HepG2 (cell line): ENCODE results near the gene PRSS48. TPM values are rescaled to one million over a fixed set of nuclear protein-coding genes. Genes with fewer than 3 reads are reported as not detected.

Source experiments
- AHR ChIP-seq: IDR thresholded peaks from 2 replicates; pipeline ENCODE4 v1.6.1; 2018; ENCODE audit warnings: missing genetic modification reagents, missing compliant biosample characterization
- KLF12 ChIP-seq: sonication (generic); formaldehyde crosslinking; IDR thresholded peaks from 2 replicates; pipeline ENCODE4 v1.4.0; 2020; ENCODE audit warnings: missing genetic modification reagents, borderline replicate concordance
- KLF16 ChIP-seq, 2 experiments: sonication (generic) in 1 of 2; formaldehyde crosslinking in 1 of 2; IDR thresholded peaks; 2 replicates each; pipeline versions ENCODE4 v1.6.1 to v1.8.0; 2016 to 2023; ENCODE audit warnings: missing genetic modification reagents in 2 of 2, missing compliant biosample characterization in 1 of 2
- MEIS2 ChIP-seq: sonication (generic); formaldehyde crosslinking; IDR thresholded peaks from 2 replicates; pipeline ENCODE4 v1.9.0; 2021; ENCODE audit warnings: mild to moderate bottlenecking, missing genetic modification reagents
- NFE2L2 ChIP-seq: fragments of 150-350 bp; IDR thresholded peaks from 2 replicates; pipeline ENCODE4 v1.6.1; 2014; ENCODE audit warnings: low read length
- PRDM4 ChIP-seq: sonication (generic); formaldehyde crosslinking; IDR thresholded peaks from 2 replicates; pipeline ENCODE4 v1.9.0; 2021; ENCODE audit warnings: missing genetic modification reagents, borderline replicate concordance
- SP2 ChIP-seq: sonication (generic); formaldehyde crosslinking; IDR thresholded peaks from 2 replicates; pipeline ENCODE4 v1.5.1; 2020; ENCODE audit warnings: mild to moderate bottlenecking, missing genetic modification reagents
- THYN1 ChIP-seq: sonication (generic); formaldehyde crosslinking; IDR thresholded peaks from 2 replicates; pipeline ENCODE4 v1.8.1; 2023; ENCODE audit warnings: low read depth, mild to moderate bottlenecking, moderate library complexity, missing genetic modification reagents, borderline replicate concordance
- ZBTB3 ChIP-seq: sonication (generic); formaldehyde crosslinking; IDR thresholded peaks from 2 replicates; pipeline ENCODE4 v1.4.0; 2020; ENCODE audit warnings: low read depth, mild to moderate bottlenecking, moderate library complexity, missing genetic modification reagents, borderline replicate concordance
- ZBTB38 ChIP-seq: sonication (generic); formaldehyde crosslinking; IDR thresholded peaks from 2 replicates; pipeline ENCODE4 v1.5.1; 2020; ENCODE audit warnings: mild to moderate bottlenecking, missing genetic modification reagents
- ZFP82 ChIP-seq: sonication (generic); formaldehyde crosslinking; IDR thresholded peaks from 2 replicates; pipeline ENCODE4 v1.5.1; 2020; ENCODE audit warnings: mild to moderate bottlenecking, missing genetic modification reagents, borderline replicate concordance
- ZFY ChIP-seq: sonication (generic); formaldehyde crosslinking; IDR thresholded peaks from 2 replicates; pipeline ENCODE4 v1.4.0; 2020; ENCODE audit warnings: missing genetic modification reagents
- ZNF274 ChIP-seq: sonication (generic); formaldehyde crosslinking; IDR thresholded peaks from 2 replicates; pipeline ENCODE4 v1.5.1; 2020; ENCODE audit warnings: mild to moderate bottlenecking, missing genetic modification reagents
- ZNF7 ChIP-seq: IDR thresholded peaks from 2 replicates; pipeline ENCODE4 v1.6.1; 2016; ENCODE audit warnings: missing biosample characterization, missing genetic modification reagents
- ZSCAN31 ChIP-seq: sonication (generic); formaldehyde crosslinking; IDR thresholded peaks from 2 replicates; pipeline ENCODE4 v1.5.0; 2020; ENCODE audit warnings: low read depth, mild to moderate bottlenecking, missing genetic modification reagents
- polyA plus RNA-seq, 8 experiments: library from polyadenylated mRNA; depleted of rRNA in 3 of 8; stranded (reverse) in 7 of 8; unstranded in 1 of 8; fragments of >200 nt; fragmentation: Illumina TruSeq in 4 of 8; extraction: Trizol in 4 of 8; gene quantifications; 2 replicates each; pipeline versions ENCODE4 v1.2.1 to v1.2.3, GENCODE V29; 2011 to 2016; ENCODE audit warnings: low read depth in 4 of 8, missing spikeins in 1 of 8, mixed read lengths in 1 of 8; ENCODE audit not compliant: insufficient read depth in 1 of 8
- total RNA-seq, 5 experiments: library from RNA; depleted of rRNA; stranded (reverse); fragments of >200 nt; fragmentation: Illumina TruSeq; extraction: Trizol; gene quantifications; 2 replicates each; pipeline ENCODE4 v1.2.3, GENCODE V29; 2016; ENCODE audit warnings: low read depth in 1 of 5
- TF ChIP-seq, protein P1 (sequence below): sonication (generic); formaldehyde crosslinking; IDR thresholded peaks from 2 replicates; pipeline ENCODE4 v1.8.1; 2022; ENCODE audit warnings: mild to moderate bottlenecking, missing genetic modification reagents
- TF ChIP-seq, protein P2 (sequence below): sonication (generic); formaldehyde crosslinking; IDR thresholded peaks from 2 replicates; pipeline ENCODE4 v1.4.0; 2020; ENCODE audit warnings: missing genetic modification reagents
- TF ChIP-seq, protein P3 (sequence below): sonication (generic); formaldehyde crosslinking; IDR thresholded peaks from 2 replicates; pipeline ENCODE4 v1.5.1; 2020; ENCODE audit warnings: mild to moderate bottlenecking, missing genetic modification reagents, moderate library complexity

Gene PRSS48
- total and polyA plus RNA-seq, 2 of the 13 experiments (the other 11 are each of a cell fraction or from before 2014, with no cell fraction given), result not detected

DNA sequence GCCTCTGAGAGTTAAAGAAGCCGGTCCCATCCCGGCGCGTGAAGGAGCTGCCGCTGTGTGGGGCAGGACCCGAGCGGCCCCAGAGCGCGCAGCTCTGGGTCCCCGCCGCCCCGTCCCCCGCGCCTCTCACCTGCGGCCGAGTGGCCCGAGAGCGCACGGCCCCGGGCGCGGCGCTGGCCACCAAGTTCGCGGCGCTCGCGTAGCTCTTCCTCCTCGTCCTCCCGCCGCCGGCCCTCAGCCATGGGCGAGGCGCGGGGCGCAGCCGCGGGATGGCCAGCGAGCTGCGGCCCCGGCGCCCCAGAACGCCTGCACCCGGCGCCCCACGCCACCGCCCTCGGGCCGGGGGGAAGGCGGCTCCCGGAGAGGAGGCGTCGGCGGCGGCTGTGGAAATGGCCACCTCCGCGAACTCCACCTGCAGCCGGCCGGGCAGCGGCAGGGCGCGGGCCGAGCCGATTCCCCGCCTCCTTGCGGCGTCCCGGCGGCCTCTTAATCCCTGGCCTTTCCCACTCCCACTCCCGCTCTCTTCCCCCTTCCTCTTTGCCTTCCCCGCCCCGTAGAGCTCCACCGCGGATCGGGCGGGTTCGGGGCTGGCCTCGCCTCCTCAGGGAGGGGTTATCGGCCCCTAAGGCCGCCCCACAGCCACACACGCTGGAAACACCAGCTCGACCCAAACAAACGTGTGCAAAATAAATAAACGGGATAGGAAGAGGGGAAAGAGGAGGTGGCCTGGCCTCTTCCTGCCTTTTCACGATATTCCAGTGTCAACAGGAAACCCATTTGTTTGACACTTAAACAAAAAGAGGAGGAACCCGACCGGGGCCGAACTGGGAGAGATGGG is 48.4 kb downstream of the PRSS48 start, which contains the start of gene SH3D19 (continued):
- TF ChIP-seq PRDM4 (CRISPR knock-in tag) (no peak), MEIS2 (CRISPR knock-in tag) (0 out of 2 replicates have a peak, but pooled peaks have one; percentile 73), THYN1 (CRISPR knock-in tag) (0 out of 2 replicates have a peak, but pooled peaks have one; percentile 83), KLF12 (CRISPR knock-in tag) (peak; percentile 36; the same call in 1 of the 2 replicates), AHR (CRISPR knock-in tag) (peak; percentile 82), KLF16 (CRISPR knock-in tag; IDR thresholded peaks at IDR 0.05) (peak in 1 of 2 experiments; percentile 93; a peak in 2 of 4 replicates), ZSCAN31 (CRISPR knock-in tag) (no peak), ZNF7 (CRISPR knock-in tag) (no peak), ZBTB38 (CRISPR knock-in tag) (peak; percentile 63; the same call in 1 of the 2 replicates), ZFY (CRISPR knock-in tag) (peak; percentile 58), ZNF274 (CRISPR knock-in tag) (no peak; the same call in 1 of the 2 replicates), ZBTB3 (CRISPR knock-in tag) (no peak), ZFP82 (CRISPR knock-in tag) (peak; percentile 71; the same call in 1 of the 2 replicates), SP2 (CRISPR knock-in tag) (0 out of 2 replicates have a peak, but pooled peaks have one; percentile 26), NFE2L2 (no peak)
- TF ChIP-seq, protein P1, sequence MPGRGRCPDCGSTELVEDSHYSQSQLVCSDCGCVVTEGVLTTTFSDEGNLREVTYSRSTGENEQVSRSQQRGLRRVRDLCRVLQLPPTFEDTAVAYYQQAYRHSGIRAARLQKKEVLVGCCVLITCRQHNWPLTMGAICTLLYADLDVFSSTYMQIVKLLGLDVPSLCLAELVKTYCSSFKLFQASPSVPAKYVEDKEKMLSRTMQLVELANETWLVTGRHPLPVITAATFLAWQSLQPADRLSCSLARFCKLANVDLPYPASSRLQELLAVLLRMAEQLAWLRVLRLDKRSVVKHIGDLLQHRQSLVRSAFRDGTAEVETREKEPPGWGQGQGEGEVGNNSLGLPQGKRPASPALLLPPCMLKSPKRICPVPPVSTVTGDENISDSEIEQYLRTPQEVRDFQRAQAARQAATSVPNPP (CRISPR knock-in tag), result peak; percentile 83; the same call in 1 of the 2 replicates
- TF ChIP-seq, protein P2, sequence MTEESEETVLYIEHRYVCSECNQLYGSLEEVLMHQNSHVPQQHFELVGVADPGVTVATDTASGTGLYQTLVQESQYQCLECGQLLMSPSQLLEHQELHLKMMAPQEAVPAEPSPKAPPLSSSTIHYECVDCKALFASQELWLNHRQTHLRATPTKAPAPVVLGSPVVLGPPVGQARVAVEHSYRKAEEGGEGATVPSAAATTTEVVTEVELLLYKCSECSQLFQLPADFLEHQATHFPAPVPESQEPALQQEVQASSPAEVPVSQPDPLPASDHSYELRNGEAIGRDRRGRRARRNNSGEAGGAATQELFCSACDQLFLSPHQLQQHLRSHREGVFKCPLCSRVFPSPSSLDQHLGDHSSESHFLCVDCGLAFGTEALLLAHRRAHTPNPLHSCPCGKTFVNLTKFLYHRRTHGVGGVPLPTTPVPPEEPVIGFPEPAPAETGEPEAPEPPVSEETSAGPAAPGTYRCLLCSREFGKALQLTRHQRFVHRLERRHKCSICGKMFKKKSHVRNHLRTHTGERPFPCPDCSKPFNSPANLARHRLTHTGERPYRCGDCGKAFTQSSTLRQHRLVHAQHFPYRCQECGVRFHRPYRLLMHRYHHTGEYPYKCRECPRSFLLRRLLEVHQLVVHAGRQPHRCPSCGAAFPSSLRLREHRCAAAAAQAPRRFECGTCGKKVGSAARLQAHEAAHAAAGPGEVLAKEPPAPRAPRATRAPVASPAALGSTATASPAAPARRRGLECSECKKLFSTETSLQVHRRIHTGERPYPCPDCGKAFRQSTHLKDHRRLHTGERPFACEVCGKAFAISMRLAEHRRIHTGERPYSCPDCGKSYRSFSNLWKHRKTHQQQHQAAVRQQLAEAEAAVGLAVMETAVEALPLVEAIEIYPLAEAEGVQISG, result peak; percentile 68
- TF ChIP-seq, protein P3, sequence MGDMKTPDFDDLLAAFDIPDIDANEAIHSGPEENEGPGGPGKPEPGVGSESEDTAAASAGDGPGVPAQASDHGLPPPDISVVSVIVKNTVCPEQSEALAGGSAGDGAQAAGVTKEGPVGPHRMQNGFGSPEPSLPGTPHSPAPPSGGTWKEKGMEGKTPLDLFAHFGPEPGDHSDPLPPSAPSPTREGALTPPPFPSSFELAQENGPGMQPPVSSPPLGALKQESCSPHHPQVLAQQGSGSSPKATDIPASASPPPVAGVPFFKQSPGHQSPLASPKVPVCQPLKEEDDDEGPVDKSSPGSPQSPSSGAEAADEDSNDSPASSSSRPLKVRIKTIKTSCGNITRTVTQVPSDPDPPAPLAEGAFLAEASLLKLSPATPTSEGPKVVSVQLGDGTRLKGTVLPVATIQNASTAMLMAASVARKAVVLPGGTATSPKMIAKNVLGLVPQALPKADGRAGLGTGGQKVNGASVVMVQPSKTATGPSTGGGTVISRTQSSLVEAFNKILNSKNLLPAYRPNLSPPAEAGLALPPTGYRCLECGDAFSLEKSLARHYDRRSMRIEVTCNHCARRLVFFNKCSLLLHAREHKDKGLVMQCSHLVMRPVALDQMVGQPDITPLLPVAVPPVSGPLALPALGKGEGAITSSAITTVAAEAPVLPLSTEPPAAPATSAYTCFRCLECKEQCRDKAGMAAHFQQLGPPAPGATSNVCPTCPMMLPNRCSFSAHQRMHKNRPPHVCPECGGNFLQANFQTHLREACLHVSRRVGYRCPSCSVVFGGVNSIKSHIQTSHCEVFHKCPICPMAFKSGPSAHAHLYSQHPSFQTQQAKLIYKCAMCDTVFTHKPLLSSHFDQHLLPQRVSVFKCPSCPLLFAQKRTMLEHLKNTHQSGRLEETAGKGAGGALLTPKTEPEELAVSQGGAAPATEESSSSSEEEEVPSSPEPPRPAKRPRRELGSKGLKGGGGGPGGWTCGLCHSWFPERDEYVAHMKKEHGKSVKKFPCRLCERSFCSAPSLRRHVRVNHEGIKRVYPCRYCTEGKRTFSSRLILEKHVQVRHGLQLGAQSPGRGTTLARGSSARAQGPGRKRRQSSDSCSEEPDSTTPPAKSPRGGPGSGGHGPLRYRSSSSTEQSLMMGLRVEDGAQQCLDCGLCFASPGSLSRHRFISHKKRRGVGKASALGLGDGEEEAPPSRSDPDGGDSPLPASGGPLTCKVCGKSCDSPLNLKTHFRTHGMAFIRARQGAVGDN, result peak; percentile 71
